NCI-H345 treated with DMSO at 0.1 percent for 48 hours (cell line): ENCODE measurements around the gene ZNF878.

Experiments
- DNase-seq: peaks from one replicate; lab custom pipeline; 2025; ENCODE audit not compliant: unreplicated experiment; lab: John Stamatoyannopoulos, UW

Gene ZNF878

GRCh38 chr19:12035220-12036172 lies 17.3 kb downstream of the ZNF878 start, which contains the start of gene ZNF433:
TSS of gene ZNF433 (minus strand) at chr19:12035679. CDS start at chr19:12035539, 140 bp downstream.
- DNase-seq = peak; percentile 36

GRCh38 chr19:12034620-12035019 lies 18.1 kb downstream of the ZNF878 start:
- DNase-seq = no peak

GRCh38 chr19:12034198-12034597 lies 18.6 kb downstream of the ZNF878 start:
- no peak for DNase-seq

DNA sequence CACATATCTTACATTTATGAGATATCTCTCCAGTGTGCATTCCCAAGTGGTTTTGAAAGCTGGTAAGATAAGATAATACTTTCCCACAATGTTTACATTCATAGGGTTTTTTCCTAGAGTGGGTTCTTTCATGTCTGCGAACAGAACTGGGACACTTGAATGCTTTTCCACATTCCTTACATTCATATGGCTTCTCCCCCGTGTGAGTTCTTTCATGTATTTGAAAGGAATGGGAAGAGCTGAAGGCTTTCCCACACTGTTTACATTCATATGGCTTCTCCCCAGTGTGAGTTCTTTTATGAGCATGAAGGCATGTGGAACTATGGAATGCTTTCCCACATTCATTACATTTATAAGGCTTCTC lies 37.0 kb downstream of the ZNF878 start:
- no peak for DNase-seq

DNA sequence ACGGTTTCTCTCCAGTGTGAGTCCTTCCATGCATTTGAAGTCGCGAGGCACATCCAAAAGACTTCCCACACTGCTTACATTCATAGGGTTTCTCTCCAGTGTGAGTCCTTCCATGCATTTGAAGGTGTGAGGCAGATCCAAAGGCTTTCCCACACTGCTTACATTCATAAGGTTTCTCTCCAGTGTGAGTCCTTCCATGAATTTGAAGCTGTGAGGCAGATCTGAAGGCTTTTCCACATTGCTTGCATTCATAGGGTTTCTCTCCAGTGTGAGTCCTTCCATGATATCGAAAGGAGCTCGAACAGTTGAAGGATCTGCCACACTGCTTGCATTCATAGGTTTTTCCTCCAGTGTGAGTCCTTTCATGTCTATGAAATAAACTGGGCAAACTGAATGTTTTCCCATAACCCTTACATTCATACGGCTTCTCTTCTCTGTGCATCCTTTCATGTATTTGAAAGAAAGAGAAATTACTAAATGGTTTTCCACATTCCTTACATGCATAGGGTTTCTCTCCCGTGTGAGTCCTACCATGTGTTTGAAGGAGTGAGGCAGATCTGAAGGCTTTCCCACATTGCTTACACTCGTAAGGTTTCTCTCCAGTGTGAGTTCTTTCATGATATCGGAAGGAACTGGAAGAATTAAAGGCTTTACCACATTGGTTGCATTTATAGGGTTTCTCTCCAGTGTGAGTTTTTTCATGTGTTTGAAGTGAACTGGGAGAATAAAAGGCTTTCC lies 37.6 kb downstream of the ZNF878 start:
- DNase-seq = no peak

- no peak for DNase-seq
Observed at GRCh38 chr19:12000152-12000981, 52.4 kb downstream of the ZNF878 start.

- no peak for DNase-seq
Observed at GRCh38 chr19:11995174-11995573, 57.6 kb downstream of the ZNF878 start.
